ENCODE measurements around the gene GLB1L3.

Gene GLB1L3

GRCh38 chr11:134346101-134346975, 70.2 kb downstream of the GLB1L3 start:
- DNase-seq: no peak

- no peak for DNase-seq
Observed at GRCh38 chr11:134346976-134347350, 70.8 kb downstream of the GLB1L3 start.

- no peak for DNase-seq
Observed at GRCh38 chr11:134347441-134347840, 71.3 kb downstream of the GLB1L3 start.

GRCh38 chr11:134349109-134349801, 73.1 kb downstream of the GLB1L3 start:
- DNase-seq: no peak

- no peak for DNase-seq
Observed at GRCh38 chr11:134349802-134350355, 73.7 kb downstream of the GLB1L3 start.

GRCh38 chr11:134350381-134350780, 74.2 kb downstream of the GLB1L3 start:
- no peak for DNase-seq

GRCh38 chr11:134352111-134352510, 75.9 kb downstream of the GLB1L3 start:
- DNase-seq: no peak

- no peak for DNase-seq
Observed at GRCh38 chr11:134355136-134355535, 79.0 kb downstream of the GLB1L3 start.

- DNase-seq: no peak
Observed at GRCh38 chr11:134355656-134356055, 79.5 kb downstream of the GLB1L3 start.

- no peak for DNase-seq
Observed at GRCh38 chr11:134356656-134357544, 80.7 kb downstream of the GLB1L3 start.

- DNase-seq: no peak
Observed at GRCh38 chr11:134357545-134357839, 81.3 kb downstream of the GLB1L3 start.

GRCh38 chr11:134358165-134358855, 82.1 kb downstream of the GLB1L3 start:
- DNase-seq: no peak

- no peak for DNase-seq
Observed at GRCh38 chr11:134358856-134359490, 82.8 kb downstream of the GLB1L3 start.

- DNase-seq: no peak
Observed at GRCh38 chr11:134359646-134360045, 83.5 kb downstream of the GLB1L3 start.

- peak; percentile 61 to 76 for DNase-seq
Observed at GRCh38 chr11:134360050-134360835, 84.1 kb downstream of the GLB1L3 start.

GRCh38 chr11:134361661-134362060, 85.5 kb downstream of the GLB1L3 start:
- no peak for DNase-seq

- DNase-seq: no peak
Observed at GRCh38 chr11:134362192-134362901, 86.2 kb downstream of the GLB1L3 start.

- DNase-seq: no peak
Observed at GRCh38 chr11:134363161-134363560, 87.0 kb downstream of the GLB1L3 start.

- no peak for DNase-seq
Observed at GRCh38 chr11:134363592-134363991, 87.4 kb downstream of the GLB1L3 start.

- DNase-seq: no peak
Observed at GRCh38 chr11:134364261-134364660, 88.1 kb downstream of the GLB1L3 start.
